Measurements from ENCODE around the gene PIGT.

Gene PIGT

GRCh38 chr20:45440891-45441685 is 25.1 kb downstream of the PIGT start:
- H3K4me1 ChIP-seq (ENCODE audit: control insufficient read depth in 5 of 5, insufficient read depth in 5 of 5, low read length in 5 of 5), result peaks cover 0 to 9% (median 7%) of the 10 kb centered on the region in 5 donors
- peaks cover 0 to 3% (median 0%) of the 10 kb centered on the region in 5 donors for H3K27me3 ChIP-seq (ENCODE audit: control insufficient read depth in 5 of 5, insufficient read depth in 4 of 5, low read length in 5 of 5)
- H3K4me3 ChIP-seq (ENCODE audit: low read depth in 1 of 5, low read length in 5 of 5), result no peak overlapping the region
- H3K9ac ChIP-seq (ENCODE audit: low read length in 5 of 5), result no peak overlapping the region
- no peak overlapping the region for H3K27ac ChIP-seq (ENCODE audit: low read depth, low read length)
- no peaks in the 10 kb centered on the region for H3K36me3 ChIP-seq (ENCODE audit: control insufficient read depth in 5 of 5, insufficient read depth in 5 of 5, low read length in 5 of 5)
- no peaks in the 10 kb centered on the region for H3K9me3 ChIP-seq (ENCODE audit: control insufficient read depth in 5 of 5, low read length in 5 of 5)

GRCh38 chr20:45441746-45442145 is 25.8 kb downstream of the PIGT start:
- Histone ChIP-seq H3K9me3 (ENCODE audit: control insufficient read depth in 5 of 5, low read length in 5 of 5) (no peaks in the 10 kb centered on the region), H3K36me3 (ENCODE audit: control insufficient read depth in 5 of 5, insufficient read depth in 5 of 5, low read length in 5 of 5) (no peaks in the 10 kb centered on the region), H3K27ac (ENCODE audit: low read depth, low read length) (no peak overlapping the region), H3K27me3 (ENCODE audit: control insufficient read depth in 5 of 5, insufficient read depth in 4 of 5, low read length in 5 of 5) (peaks cover 0 to 3% (median 0%) of the 10 kb centered on the region in 5 donors), H3K4me1 (ENCODE audit: control insufficient read depth in 5 of 5, insufficient read depth in 5 of 5, low read length in 5 of 5) (peaks cover 0 to 5% (median 3%) of the 10 kb centered on the region in 5 donors), H3K4me3 (ENCODE audit: low read depth in 1 of 5, low read length in 5 of 5) (no peak overlapping the region), H3K9ac (ENCODE audit: low read length in 5 of 5) (no peak overlapping the region)

- Histone ChIP-seq H3K4me3 (ENCODE audit: low read depth in 1 of 5, low read length in 5 of 5) (no peak overlapping the region), H3K9me3 (ENCODE audit: control insufficient read depth in 5 of 5, low read length in 5 of 5) (no peaks in the 10 kb centered on the region), H3K36me3 (ENCODE audit: control insufficient read depth in 5 of 5, insufficient read depth in 5 of 5, low read length in 5 of 5) (no peaks in the 10 kb centered on the region), H3K27me3 (ENCODE audit: control insufficient read depth in 5 of 5, insufficient read depth in 4 of 5, low read length in 5 of 5) (peaks cover 0 to 4% (median 0%) of the 10 kb centered on the region in 5 donors), H3K4me1 (ENCODE audit: control insufficient read depth in 5 of 5, insufficient read depth in 5 of 5, low read length in 5 of 5) (no peaks in the 10 kb centered on the region), H3K9ac (ENCODE audit: low read length in 5 of 5) (no peak overlapping the region), H3K27ac (ENCODE audit: low read depth, low read length) (no peak overlapping the region)
Observed at GRCh38 chr20:45444050-45444449, 28.1 kb downstream of the PIGT start.

GRCh38 chr20:45445805-45446562 is 30.0 kb downstream of the PIGT start:
- Histone ChIP-seq H3K4me3 (ENCODE audit: low read depth in 1 of 5, low read length in 5 of 5) (no peak overlapping the region), H3K9me3 (ENCODE audit: control insufficient read depth in 5 of 5, low read length in 5 of 5) (no peaks in the 10 kb centered on the region), H3K4me1 (ENCODE audit: control insufficient read depth in 5 of 5, insufficient read depth in 5 of 5, low read length in 5 of 5) (no peaks in the 10 kb centered on the region), H3K27me3 (ENCODE audit: control insufficient read depth in 5 of 5, insufficient read depth in 4 of 5, low read length in 5 of 5) (peaks cover 0 to 4% (median 0%) of the 10 kb centered on the region in 5 donors), H3K36me3 (ENCODE audit: control insufficient read depth in 5 of 5, insufficient read depth in 5 of 5, low read length in 5 of 5) (no peaks in the 10 kb centered on the region), H3K9ac (ENCODE audit: low read length in 5 of 5) (no peak overlapping the region), H3K27ac (ENCODE audit: low read depth, low read length) (no peak overlapping the region)

GRCh38 chr20:45448270-45448669 is 32.3 kb downstream of the PIGT start:
- Histone ChIP-seq H3K4me1 (ENCODE audit: control insufficient read depth in 5 of 5, insufficient read depth in 5 of 5, low read length in 5 of 5) (no peaks in the 10 kb centered on the region), H3K9me3 (ENCODE audit: control insufficient read depth in 5 of 5, low read length in 5 of 5) (no peaks in the 10 kb centered on the region), H3K9ac (ENCODE audit: low read length in 5 of 5) (no peak overlapping the region), H3K36me3 (ENCODE audit: control insufficient read depth in 5 of 5, insufficient read depth in 5 of 5, low read length in 5 of 5) (no peaks in the 10 kb centered on the region), H3K4me3 (ENCODE audit: low read depth in 1 of 5, low read length in 5 of 5) (no peak overlapping the region), H3K27me3 (ENCODE audit: control insufficient read depth in 5 of 5, insufficient read depth in 4 of 5, low read length in 5 of 5) (peaks cover 0 to 4% (median 2%) of the 10 kb centered on the region in 5 donors), H3K27ac (ENCODE audit: low read depth, low read length) (no peak overlapping the region)

- Histone ChIP-seq H3K9me3 (ENCODE audit: control insufficient read depth in 5 of 5, low read length in 5 of 5) (no peaks in the 10 kb centered on the region), H3K4me1 (ENCODE audit: control insufficient read depth in 5 of 5, insufficient read depth in 5 of 5, low read length in 5 of 5) (no peaks in the 10 kb centered on the region), H3K27ac (ENCODE audit: low read depth, low read length) (no peak overlapping the region), H3K4me3 (ENCODE audit: low read depth in 1 of 5, low read length in 5 of 5) (no peak overlapping the region), H3K27me3 (ENCODE audit: control insufficient read depth in 5 of 5, insufficient read depth in 4 of 5, low read length in 5 of 5) (peaks cover 0 to 4% (median 2%) of the 10 kb centered on the region in 5 donors), H3K36me3 (ENCODE audit: control insufficient read depth in 5 of 5, insufficient read depth in 5 of 5, low read length in 5 of 5) (no peaks in the 10 kb centered on the region), H3K9ac (ENCODE audit: low read length in 5 of 5) (no peak overlapping the region)
Observed at GRCh38 chr20:45449528-45449927, 33.6 kb downstream of the PIGT start.

- H3K4me1 ChIP-seq (ENCODE audit: control insufficient read depth in 5 of 5, insufficient read depth in 5 of 5, low read length in 5 of 5), result no peaks in the 10 kb centered on the region
Observed at GRCh38 chr20:45450097-45450818, 34.3 kb downstream of the PIGT start.

GRCh38 chr20:45452238-45452637 is 36.3 kb downstream of the PIGT start:
- no peak overlapping the region for H3K4me3 ChIP-seq (ENCODE audit: low read depth in 1 of 5, low read length in 5 of 5)
- no peaks in the 10 kb centered on the region for H3K36me3 ChIP-seq (ENCODE audit: control insufficient read depth in 5 of 5, insufficient read depth in 5 of 5, low read length in 5 of 5)
- peaks cover 0 to 4% (median 2%) of the 10 kb centered on the region in 5 donors for H3K27me3 ChIP-seq (ENCODE audit: control insufficient read depth in 5 of 5, insufficient read depth in 4 of 5, low read length in 5 of 5)
- H3K9me3 ChIP-seq (ENCODE audit: control insufficient read depth in 5 of 5, low read length in 5 of 5), result no peaks in the 10 kb centered on the region
- no peak overlapping the region for H3K9ac ChIP-seq (ENCODE audit: low read length in 5 of 5)
- H3K4me1 ChIP-seq (ENCODE audit: control insufficient read depth in 5 of 5, insufficient read depth in 5 of 5, low read length in 5 of 5), result no peaks in the 10 kb centered on the region
- no peak overlapping the region for H3K27ac ChIP-seq (ENCODE audit: low read depth, low read length)

More at GRCh38 chr20:45450097-45450818, 34.3 kb downstream of the PIGT start:
- H3K27me3 ChIP-seq (ENCODE audit: control insufficient read depth in 5 of 5, insufficient read depth in 4 of 5, low read length in 5 of 5), result peaks cover 0 to 4% (median 2%) of the 10 kb centered on the region in 5 donors
- no peak overlapping the region for H3K27ac ChIP-seq (ENCODE audit: low read depth, low read length)
- no peak overlapping the region for H3K4me3 ChIP-seq (ENCODE audit: low read depth in 1 of 5, low read length in 5 of 5)
- H3K9ac ChIP-seq (ENCODE audit: low read length in 5 of 5), result no peak overlapping the region
- H3K9me3 ChIP-seq (ENCODE audit: control insufficient read depth in 5 of 5, low read length in 5 of 5), result no peaks in the 10 kb centered on the region
- no peaks in the 10 kb centered on the region for H3K36me3 ChIP-seq (ENCODE audit: control insufficient read depth in 5 of 5, insufficient read depth in 5 of 5, low read length in 5 of 5)

- H3K4me3 ChIP-seq (ENCODE audit: low read depth in 1 of 5, low read length in 5 of 5), result no peak overlapping the region
- no peaks in the 10 kb centered on the region for H3K36me3 ChIP-seq (ENCODE audit: control insufficient read depth in 5 of 5, insufficient read depth in 5 of 5, low read length in 5 of 5)
- no peak overlapping the region for H3K27ac ChIP-seq (ENCODE audit: low read depth, low read length)
- no peaks in the 10 kb centered on the region for H3K4me1 ChIP-seq (ENCODE audit: control insufficient read depth in 5 of 5, insufficient read depth in 5 of 5, low read length in 5 of 5)
- peaks cover 0 to 4% (median 0%) of the 10 kb centered on the region in 5 donors for H3K27me3 ChIP-seq (ENCODE audit: control insufficient read depth in 5 of 5, insufficient read depth in 4 of 5, low read length in 5 of 5)
- no peaks in the 10 kb centered on the region for H3K9me3 ChIP-seq (ENCODE audit: control insufficient read depth in 5 of 5, low read length in 5 of 5)
- H3K9ac ChIP-seq (ENCODE audit: low read length in 5 of 5), result no peak overlapping the region
Observed at GRCh38 chr20:45452772-45453691, 37.1 kb downstream of the PIGT start.

Data from subcutaneous abdominal adipose tissue (tissue), 5 donors.